Measurements from ENCODE around the gene GRIP1. TPM values are rescaled to one million over a fixed set of nuclear protein-coding genes. Genes with fewer than 3 reads are reported as not detected.

Gene GRIP1
- not detected in 2 replicates for total RNA-seq

GRCh38 chr12:66678338-66679275, at the start of gene GRIP1:
TSS of gene GRIP1 (minus strand) at chr12:66679076. CDS start at chr12:66678904, 172 bp downstream.

GRCh38 chr12:66301944-66302826, 376.7 kb downstream of the GRIP1 start, which contains the start of gene HELB:
TSS of gene HELB (plus strand) at chr12:66302493. CDS start at chr12:66302604, 111 bp downstream.

All from bladder microvascular endothelial cell (primary cell).